GM23338 (cell line): ENCODE results near the gene DRAM1. TPM values are rescaled to one million over a fixed set of nuclear protein-coding genes. Genes with fewer than 3 reads are reported as not detected.

Source experiments
- ATAC-seq: fragments of 200-7000 bp; cut with Tn5 transposase; 3 replicates; pipeline ENCODE4 v1.9.1; 2020
- DNase-seq: peaks from one replicate; pipeline ENCODE4 v3.0.0-alpha.2; 2015; ENCODE audit warnings: low spot score
- H2AFZ ChIP-seq: fragments of 200-600 bp; sonication (generic); 2 replicates; pipeline ENCODE4 v1.8.0; 2016; ENCODE audit warnings: antibody characterized with exemption, mild to moderate bottlenecking, moderate library complexity
- H3F3A ChIP-seq: fragments of 200-600 bp; sonication (generic); replicated peaks from 2 replicates; pipeline ENCODE4 v1.8.0; 2017; ENCODE audit warnings: antibody characterized with exemption, mixed run types, low read depth
- H3K27ac ChIP-seq: fragments of 200-600 bp; sonication (generic); 2 replicates; pipeline ENCODE4 v1.6.1; 2016; ENCODE audit warnings: low read depth
- H3K27me3 ChIP-seq: fragments of 200-600 bp; sonication (generic); 2 replicates; pipeline ENCODE4 v1.8.0; 2016; ENCODE audit warnings: mild to moderate bottlenecking, mixed run types, moderate library complexity; ENCODE audit not compliant: insufficient read depth
- H3K36me3 ChIP-seq: fragments of 200-600 bp; sonication (generic); 2 replicates; pipeline ENCODE4 v1.8.0; 2016; ENCODE audit warnings: mild to moderate bottlenecking; ENCODE audit not compliant: insufficient read depth
- H3K4me1 ChIP-seq: fragments of 200-600 bp; sonication (generic); 2 replicates; pipeline ENCODE4 v1.8.0; 2016; ENCODE audit warnings: mild to moderate bottlenecking, moderate library complexity; ENCODE audit not compliant: insufficient read depth
- H3K4me2 ChIP-seq: fragments of 200-600 bp; sonication (generic); 2 replicates; pipeline ENCODE4 v1.7.1; 2017; ENCODE audit warnings: mixed run types
- H3K4me3 ChIP-seq: fragments of 200-600 bp; sonication (generic); 2 replicates; pipeline ENCODE4 v1.6.1; 2016; ENCODE audit warnings: mixed run types
- H3K79me2 ChIP-seq: fragments of 200-600 bp; sonication (generic); replicated peaks from 2 replicates; pipeline ENCODE4 v1.8.0; 2017; ENCODE audit warnings: mild to moderate bottlenecking; ENCODE audit not compliant: insufficient read depth
- H3K9me2 ChIP-seq: fragments of 200-600 bp; sonication (generic); 2 replicates; pipeline ENCODE4 v1.8.0; 2017; ENCODE audit not compliant: insufficient read depth
- H4K20me1 ChIP-seq: fragments of 200-600 bp; sonication (generic); replicated peaks from 2 replicates; pipeline ENCODE4 v1.8.0; 2017; ENCODE audit warnings: mild to moderate bottlenecking; ENCODE audit not compliant: insufficient read depth
- H3K27ac Mint-ChIP-seq: 2 replicates; pipeline ENCODE4 v1.8.0; 2020; ENCODE audit warnings: inconsistent platforms, mild to moderate bottlenecking, moderate library complexity, mixed read lengths
- H3K27me3 Mint-ChIP-seq: 3 replicates; pipeline ENCODE4 v1.8.0; 2022; ENCODE audit warnings: low read depth, mild to moderate bottlenecking, moderate library complexity, mixed read lengths, inconsistent platforms; ENCODE audit not compliant: insufficient read depth, poor library complexity
- H3K36me3 Mint-ChIP-seq: 3 replicates; pipeline ENCODE4 v1.8.0; 2021; ENCODE audit warnings: low read depth, mild to moderate bottlenecking, inconsistent platforms, moderate library complexity, mixed read lengths
- H3K4me1 Mint-ChIP-seq: 3 replicates; pipeline ENCODE4 v1.8.0; 2020; ENCODE audit warnings: mild to moderate bottlenecking, inconsistent platforms, mixed read lengths
- H3K4me3 Mint-ChIP-seq: 3 replicates; pipeline ENCODE4 v1.8.0; 2021; ENCODE audit warnings: moderate library complexity, mild to moderate bottlenecking, inconsistent platforms, mixed read lengths
- H3K9me3 Mint-ChIP-seq: 3 replicates; pipeline ENCODE4 v1.8.0; 2020; ENCODE audit warnings: moderate library complexity, mild to moderate bottlenecking, inconsistent platforms, mixed read lengths
- EZH2 ChIP-seq: fragments of 200-600 bp; sonication (generic); IDR thresholded peaks from one replicate; pipeline ENCODE4 v1.8.0; 2017; ENCODE audit warnings: antibody characterized with exemption, mild to moderate bottlenecking, low read depth; ENCODE audit not compliant: unreplicated experiment
- EZH2phosphoT487 ChIP-seq: fragments of 200-600 bp; sonication (generic); IDR thresholded peaks from one replicate; pipeline ENCODE4 v1.8.1; 2018; ENCODE audit warnings: antibody characterized with exemption; ENCODE audit not compliant: unreplicated experiment
- NANOG ChIP-seq: IDR thresholded peaks from 2 replicates; pipeline ENCODE4 v1.6.1; 2016; ENCODE audit warnings: antibody characterized with exemption, borderline replicate concordance
- polyA plus RNA-seq: library from polyadenylated mRNA; unstranded; fragments of >200 nt; fragmentation: Nextera tagmentation; extraction: Ambion mirVana; gene quantifications from 2 replicates; pipeline ENCODE4 v1.2.1, GENCODE V29; 2016
- total RNA-seq: library from RNA; depleted of rRNA; stranded (reverse); fragments of >200 nt; shearing (Covaris generic); gene quantifications from 2 replicates; pipeline ENCODE4 v1.2.3, GENCODE V29; 2014
- TF ChIP-seq, protein P1 (sequence below): fragments of 250-450 bp; sonication (Bioruptor Pico); IDR thresholded peaks from 2 replicates; pipeline ENCODE4 v1.5.0; 2020; ENCODE audit warnings: mild to moderate bottlenecking, moderate library complexity
- TF ChIP-seq, protein P2 (sequence below): IDR thresholded peaks from 2 replicates; pipeline ENCODE4 v1.6.1; 2016; ENCODE audit warnings: antibody characterized with exemption

The DRAM1 gene
- total and polyA plus RNA-seq, 2 experiments from 2014 or later: 5.7 to 8.5 TPM

DNA sequence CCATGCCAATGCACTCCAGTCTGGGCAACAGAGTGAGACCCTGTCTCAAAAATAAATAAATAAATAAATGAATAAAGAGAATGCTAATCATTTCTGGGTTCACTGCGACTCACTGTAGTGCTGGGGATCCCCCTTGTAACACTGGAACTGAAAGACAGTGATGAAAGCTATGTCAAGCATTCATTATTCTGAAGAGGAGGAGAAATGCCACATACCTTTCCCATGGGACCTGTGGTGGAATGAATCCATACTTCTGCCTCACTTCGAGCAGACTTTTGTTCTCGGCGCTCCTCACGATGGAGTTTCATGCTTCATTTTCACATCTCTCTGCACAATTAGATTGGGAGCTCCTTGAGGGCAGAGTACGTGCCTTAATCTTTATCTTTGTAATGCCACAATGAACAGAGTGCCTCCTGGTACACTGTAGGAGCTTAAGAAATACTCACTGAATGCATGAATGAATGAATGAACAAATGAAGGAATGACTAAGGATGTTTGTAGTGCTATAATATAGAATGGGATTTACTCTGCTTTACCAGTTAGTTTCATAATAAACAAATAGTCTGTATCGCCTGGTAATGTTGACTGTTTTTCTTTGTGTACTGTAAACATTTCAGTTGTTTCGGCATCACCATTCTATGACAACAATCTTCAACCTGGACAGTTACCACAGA lies 45.8 kb downstream of the DRAM1 start:
- no peaks in the 10 kb centered on the region for H3K27me3 Mint-ChIP-seq

More for the DNA sequence above, 45.8 kb downstream of the DRAM1 start:
- Mint-ChIP-seq H3K36me3 (no peaks in the 10 kb centered on the region), H3K4me3 (no peak overlapping the region), H3K27ac (no peak overlapping the region), H3K9me3 (peaks cover 11% of the 10 kb centered on the region; the same call in 1 of the 3 replicates), H3K4me1 (no peaks in the 10 kb centered on the region)
- Histone ChIP-seq H3K36me3 (no peaks in the 10 kb centered on the region), H4K20me1 (no peaks in the 10 kb centered on the region), H3K27ac (no peak overlapping the region), H2AFZ (no peak overlapping the region), H3K27me3 (no peaks in the 10 kb centered on the region), H3K9me2 (no peaks in the 10 kb centered on the region), H3F3A (no peaks in the 10 kb centered on the region), H3K4me3 (no peak overlapping the region), H3K79me2 (no peaks in the 10 kb centered on the region), H3K4me2 (no peak overlapping the region), H3K4me1 (no peaks in the 10 kb centered on the region)
- TF ChIP-seq, protein P1, sequence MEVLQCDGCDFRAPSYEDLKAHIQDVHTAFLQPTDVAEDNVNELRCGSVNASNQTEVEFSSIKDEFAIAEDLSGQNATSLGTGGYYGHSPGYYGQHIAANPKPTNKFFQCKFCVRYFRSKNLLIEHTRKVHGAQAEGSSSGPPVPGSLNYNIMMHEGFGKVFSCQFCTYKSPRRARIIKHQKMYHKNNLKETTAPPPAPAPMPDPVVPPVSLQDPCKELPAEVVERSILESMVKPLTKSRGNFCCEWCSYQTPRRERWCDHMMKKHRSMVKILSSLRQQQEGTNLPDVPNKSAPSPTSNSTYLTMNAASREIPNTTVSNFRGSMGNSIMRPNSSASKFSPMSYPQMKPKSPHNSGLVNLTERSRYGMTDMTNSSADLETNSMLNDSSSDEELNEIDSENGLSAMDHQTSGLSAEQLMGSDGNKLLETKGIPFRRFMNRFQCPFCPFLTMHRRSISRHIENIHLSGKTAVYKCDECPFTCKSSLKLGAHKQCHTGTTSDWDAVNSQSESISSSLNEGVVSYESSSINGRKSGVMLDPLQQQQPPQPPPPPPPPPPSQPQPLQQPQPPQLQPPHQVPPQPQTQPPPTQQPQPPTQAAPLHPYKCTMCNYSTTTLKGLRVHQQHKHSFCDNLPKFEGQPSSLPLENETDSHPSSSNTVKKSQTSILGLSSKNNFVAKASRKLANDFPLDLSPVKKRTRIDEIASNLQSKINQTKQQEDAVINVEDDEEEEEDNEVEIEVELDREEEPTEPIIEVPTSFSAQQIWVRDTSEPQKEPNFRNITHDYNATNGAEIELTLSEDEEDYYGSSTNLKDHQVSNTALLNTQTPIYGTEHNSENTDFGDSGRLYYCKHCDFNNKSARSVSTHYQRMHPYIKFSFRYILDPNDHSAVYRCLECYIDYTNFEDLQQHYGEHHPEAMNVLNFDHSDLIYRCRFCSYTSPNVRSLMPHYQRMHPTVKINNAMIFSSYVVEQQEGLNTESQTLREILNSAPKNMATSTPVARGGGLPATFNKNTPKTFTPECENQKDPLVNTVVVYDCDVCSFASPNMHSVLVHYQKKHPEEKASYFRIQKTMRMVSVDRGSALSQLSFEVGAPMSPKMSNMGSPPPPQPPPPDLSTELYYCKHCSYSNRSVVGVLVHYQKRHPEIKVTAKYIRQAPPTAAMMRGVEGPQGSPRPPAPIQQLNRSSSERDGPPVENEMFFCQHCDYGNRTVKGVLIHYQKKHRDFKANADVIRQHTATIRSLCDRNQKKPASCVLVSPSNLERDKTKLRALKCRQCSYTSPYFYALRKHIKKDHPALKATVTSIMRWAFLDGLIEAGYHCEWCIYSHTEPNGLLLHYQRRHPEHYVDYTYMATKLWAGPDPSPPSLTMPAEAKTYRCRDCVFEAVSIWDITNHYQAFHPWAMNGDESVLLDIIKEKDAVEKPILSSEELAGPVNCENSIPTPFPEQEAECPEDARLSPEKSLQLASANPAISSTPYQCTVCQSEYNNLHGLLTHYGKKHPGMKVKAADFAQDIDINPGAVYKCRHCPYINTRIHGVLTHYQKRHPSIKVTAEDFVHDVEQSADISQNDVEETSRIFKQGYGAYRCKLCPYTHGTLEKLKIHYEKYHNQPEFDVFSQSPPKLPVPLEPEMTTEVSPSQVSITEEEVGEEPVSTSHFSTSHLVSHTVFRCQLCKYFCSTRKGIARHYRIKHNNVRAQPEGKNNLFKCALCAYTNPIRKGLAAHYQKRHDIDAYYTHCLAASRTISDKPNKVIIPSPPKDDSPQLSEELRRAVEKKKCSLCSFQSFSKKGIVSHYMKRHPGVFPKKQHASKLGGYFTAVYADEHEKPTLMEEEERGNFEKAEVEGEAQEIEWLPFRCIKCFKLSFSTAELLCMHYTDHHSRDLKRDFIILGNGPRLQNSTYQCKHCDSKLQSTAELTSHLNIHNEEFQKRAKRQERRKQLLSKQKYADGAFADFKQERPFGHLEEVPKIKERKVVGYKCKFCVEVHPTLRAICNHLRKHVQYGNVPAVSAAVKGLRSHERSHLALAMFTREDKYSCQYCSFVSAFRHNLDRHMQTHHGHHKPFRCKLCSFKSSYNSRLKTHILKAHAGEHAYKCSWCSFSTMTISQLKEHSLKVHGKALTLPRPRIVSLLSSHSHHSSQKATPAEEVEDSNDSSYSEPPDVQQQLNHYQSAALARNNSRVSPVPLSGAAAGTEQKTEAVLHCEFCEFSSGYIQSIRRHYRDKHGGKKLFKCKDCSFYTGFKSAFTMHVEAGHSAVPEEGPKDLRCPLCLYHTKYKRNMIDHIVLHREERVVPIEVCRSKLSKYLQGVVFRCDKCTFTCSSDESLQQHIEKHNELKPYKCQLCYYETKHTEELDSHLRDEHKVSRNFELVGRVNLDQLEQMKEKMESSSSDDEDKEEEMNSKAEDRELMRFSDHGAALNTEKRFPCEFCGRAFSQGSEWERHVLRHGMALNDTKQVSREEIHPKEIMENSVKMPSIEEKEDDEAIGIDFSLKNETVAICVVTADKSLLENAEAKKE (CRISPR knock-in tag): no peak
- TF ChIP-seq EZH2phosphoT487 (no peak), EZH2 (no peak), NANOG (no peak)
- TF ChIP-seq, protein P2, sequence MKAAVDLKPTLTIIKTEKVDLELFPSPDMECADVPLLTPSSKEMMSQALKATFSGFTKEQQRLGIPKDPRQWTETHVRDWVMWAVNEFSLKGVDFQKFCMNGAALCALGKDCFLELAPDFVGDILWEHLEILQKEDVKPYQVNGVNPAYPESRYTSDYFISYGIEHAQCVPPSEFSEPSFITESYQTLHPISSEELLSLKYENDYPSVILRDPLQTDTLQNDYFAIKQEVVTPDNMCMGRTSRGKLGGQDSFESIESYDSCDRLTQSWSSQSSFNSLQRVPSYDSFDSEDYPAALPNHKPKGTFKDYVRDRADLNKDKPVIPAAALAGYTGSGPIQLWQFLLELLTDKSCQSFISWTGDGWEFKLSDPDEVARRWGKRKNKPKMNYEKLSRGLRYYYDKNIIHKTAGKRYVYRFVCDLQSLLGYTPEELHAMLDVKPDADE: no peak
- DNase-seq (no peak), ATAC-seq (no peak)
